DMS79 treated with DMSO at 0.1 percent for 48 hours (cell line): Measurements from ENCODE around the gene SLC7A4.
"Not testable (repeated sequence)": the region's sequence is repeated elsewhere in the genome, so short reads cannot be mapped to it uniquely, and the experiment has no call there.

Experiments
- DNase-seq: peaks from one replicate; lab custom pipeline; 2025; lab: John Stamatoyannopoulos, UW

SLC7A4 gene, protein sequence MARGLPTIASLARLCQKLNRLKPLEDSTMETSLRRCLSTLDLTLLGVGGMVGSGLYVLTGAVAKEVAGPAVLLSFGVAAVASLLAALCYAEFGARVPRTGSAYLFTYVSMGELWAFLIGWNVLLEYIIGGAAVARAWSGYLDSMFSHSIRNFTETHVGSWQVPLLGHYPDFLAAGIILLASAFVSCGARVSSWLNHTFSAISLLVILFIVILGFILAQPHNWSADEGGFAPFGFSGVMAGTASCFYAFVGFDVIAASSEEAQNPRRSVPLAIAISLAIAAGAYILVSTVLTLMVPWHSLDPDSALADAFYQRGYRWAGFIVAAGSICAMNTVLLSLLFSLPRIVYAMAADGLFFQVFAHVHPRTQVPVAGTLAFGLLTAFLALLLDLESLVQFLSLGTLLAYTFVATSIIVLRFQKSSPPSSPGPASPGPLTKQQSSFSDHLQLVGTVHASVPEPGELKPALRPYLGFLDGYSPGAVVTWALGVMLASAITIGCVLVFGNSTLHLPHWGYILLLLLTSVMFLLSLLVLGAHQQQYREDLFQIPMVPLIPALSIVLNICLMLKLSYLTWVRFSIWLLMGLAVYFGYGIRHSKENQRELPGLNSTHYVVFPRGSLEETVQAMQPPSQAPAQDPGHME

DNA sequence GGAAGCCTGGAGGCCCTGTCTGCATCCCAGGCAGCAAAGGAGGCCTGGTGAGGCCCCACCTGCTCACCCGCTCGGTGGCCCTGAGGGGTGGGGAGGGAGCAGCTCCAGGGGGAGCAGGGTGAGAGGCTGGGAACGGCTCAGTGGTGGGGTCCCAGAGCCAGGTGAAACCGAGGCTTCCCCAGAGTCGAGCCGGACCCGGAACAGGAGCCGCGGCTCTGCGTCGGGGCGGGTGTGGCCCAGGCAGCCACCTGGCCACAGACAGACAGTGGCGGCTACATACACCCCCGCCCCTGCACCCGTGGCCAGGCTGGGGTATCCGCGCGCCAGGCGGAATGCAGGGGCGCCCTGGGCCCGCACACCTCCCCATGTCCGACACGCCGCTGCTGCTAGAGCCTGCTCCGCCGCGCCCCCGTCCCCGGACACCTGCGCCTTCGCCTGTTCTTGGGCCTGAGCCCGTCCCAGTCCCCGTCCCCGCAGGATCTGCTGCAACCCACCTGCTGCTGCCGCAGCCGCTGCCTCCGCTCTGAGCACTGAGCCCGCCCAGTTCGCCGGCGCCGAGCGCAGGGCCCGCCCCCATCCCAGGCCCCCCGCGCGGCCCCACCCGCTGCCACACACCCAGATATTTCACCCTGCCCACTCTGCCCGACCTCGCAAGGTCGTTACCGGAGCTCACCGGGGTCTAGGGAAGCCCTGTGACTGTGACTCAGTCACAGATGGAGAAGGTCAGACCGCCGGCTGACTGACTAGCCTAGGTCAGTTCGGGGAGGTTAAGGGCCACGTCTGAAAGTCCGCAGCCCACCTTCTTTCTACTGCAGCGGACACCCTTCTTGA lies at the start of gene SLC7A4:
Gene SLC7A4, minus strand, starts transcription at position 525 of the 831 bp plus-strand sequence. CDS start 749 bp downstream, outside the sequence.
- DNase-seq = no peak

DNA sequence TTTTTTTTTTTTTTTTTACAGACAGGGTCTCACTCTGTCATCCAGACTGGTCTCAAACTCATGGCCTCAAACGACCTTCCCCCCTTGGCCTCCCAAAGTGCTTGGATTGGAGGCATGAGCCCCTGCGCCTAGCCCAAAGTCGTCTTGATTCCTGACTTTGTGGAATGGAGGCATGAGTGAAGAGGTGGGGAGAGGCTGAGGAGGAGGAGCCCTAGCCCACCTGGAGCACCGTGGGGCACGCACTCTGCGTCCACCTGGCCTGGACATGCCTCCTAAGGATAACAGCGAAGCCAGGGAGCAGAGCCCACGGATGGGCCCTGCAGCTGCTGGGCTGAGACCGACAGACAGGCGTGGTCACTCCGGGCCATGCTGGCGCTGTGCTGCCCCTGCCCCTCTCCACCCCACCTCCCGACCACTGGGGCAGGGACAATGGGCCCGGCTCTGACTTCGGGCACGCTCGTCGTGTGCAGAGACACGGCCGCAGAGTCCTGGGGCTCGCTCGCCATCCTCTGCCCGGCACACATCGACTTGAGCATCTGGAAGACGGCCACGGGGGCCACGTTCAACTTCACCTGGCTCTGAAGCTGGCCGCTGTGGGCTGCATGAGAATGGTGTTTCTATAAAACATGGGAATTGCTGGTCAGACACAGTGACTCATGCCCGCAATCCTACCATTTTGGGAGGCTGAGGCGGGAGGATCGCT lies 48.2 kb upstream of the SLC7A4 start:
- no peak for DNase-seq

DNA sequence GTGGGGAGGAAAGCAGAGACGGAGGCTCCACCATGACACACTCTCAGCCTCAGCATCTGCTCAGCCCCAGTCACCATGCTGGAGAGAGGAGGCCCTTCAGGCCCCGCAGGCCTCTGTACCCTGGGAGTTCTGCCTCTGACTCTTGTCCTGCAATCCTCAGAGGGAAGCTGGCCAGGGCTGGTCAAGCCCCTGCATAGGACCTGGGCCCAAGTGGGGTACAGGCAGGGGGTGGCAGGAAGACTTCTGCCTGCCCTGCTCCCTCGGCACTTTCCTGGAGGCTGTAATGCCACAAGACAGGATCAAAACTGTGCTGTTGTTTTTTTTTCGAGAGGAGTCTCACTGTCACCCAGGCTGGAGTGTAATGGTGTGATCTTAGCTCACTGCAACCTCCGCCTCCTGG lies 47.1 kb upstream of the SLC7A4 start:
- no peak for DNase-seq

DNA sequence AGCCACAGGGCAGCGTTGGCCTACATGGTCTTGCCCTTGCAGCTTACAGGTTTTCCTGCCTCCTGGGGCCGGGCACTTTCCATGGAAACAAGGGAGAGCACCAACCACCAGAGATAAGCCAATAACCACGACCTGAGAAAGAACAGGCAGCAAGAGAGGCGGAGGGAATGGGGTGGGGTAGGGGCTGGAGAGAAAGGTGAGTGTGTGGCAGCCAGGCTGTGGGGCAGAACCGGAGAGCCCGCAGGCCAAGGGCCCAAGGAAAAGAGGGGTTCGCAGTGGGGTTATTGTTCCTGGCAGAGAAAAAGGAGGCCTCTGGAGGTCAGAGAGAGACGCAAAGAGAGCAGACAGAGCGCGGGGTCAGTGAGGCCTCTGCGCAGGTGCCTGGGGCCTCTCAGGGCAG lies 46.6 kb upstream of the SLC7A4 start:
- no peak for DNase-seq

- no peak for DNase-seq
Observed at GRCh38 chr22:21077884-21078508, 45.6 kb upstream of the SLC7A4 start.

GRCh38 chr22:21076912-21077625 lies 44.7 kb upstream of the SLC7A4 start:
- no peak for DNase-seq

- DNase-seq = no peak
Observed at GRCh38 chr22:21075516-21076138, 43.3 kb upstream of the SLC7A4 start.

GRCh38 chr22:21074102-21074715 lies 41.8 kb upstream of the SLC7A4 start:
- no peak for DNase-seq

GRCh38 chr22:21073482-21073881 lies 41.1 kb upstream of the SLC7A4 start:
- DNase-seq = no peak

- no peak for DNase-seq
Observed at GRCh38 chr22:21073023-21073422, 40.7 kb upstream of the SLC7A4 start.

DNA sequence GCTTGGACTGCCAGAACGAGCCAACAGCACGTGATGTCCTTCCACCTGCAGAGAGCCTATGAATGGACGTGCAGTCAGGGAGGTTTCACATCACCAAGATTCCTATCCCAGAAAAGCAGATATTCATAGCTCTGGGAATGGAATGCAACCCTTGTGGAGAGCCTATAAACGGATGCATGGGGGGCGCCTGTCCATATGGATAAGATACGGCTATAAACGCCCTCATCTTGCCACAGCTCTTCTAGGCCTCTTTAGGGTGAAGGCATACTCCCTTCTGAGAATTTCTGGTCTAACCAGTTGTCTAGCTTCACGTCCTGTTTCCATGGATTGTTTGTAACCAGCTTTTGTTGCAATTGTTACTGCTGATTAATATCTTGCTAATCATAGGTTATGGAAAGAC lies 39.4 kb upstream of the SLC7A4 start:
- not testable (repeated sequence) for DNase-seq

GRCh38 chr22:21070690-21071615 lies 38.6 kb upstream of the SLC7A4 start:
- DNase-seq = no peak

- no peak for DNase-seq
Observed at GRCh38 chr22:21069375-21069774, 37.0 kb upstream of the SLC7A4 start.

GRCh38 chr22:21068681-21069276 lies 36.4 kb upstream of the SLC7A4 start:
- no peak for DNase-seq

DNA sequence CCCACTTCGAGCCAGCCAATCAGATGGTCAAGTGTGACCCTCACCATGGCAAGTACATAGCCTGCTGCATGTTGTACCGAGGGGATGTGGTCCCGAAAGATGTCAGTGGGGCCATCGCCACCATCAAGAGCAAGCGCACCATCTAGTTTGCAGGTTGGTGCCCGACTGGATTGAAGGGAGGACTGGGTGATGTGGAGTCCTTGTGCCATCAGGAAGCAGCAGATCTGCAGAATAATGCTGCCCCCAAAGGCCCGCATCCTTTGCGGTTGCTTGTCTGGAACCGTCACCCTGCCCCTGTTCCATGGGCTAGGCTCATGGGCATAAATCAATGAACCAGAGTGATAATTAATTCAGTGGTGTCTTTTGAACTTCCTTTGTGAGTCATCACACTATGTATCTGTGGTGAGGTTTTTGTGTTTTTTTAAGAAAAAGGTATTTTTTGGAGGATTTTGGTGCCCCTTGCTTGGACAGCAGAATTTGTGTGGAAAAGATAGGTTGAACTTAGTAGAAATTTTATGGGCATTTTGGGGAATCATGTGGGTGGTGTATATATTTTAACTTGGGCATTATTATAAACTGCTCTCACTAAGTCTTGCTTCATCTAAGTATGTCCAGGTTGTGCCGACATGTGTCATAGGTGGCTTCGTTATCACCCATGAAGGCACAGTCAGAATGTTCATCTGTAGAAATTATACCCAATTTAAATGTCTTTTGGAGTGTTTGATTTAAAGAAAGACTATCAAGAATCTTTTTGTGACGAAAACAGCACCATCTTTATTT lies 35.7 kb upstream of the SLC7A4 start:
- DNase-seq = no peak

- no peak for DNase-seq
Observed at GRCh38 chr22:21067075-21067900, 34.9 kb upstream of the SLC7A4 start.
